Nucleus accumbens (tissue), 56 donors: ENCODE results near the gene KIF5A.
A peak's percentile ranks its signal among the peaks of the same experiment; 100 is the strongest.

Experiments used
- DNase-seq, 56 donors: peaks; one replicate each; lab custom pipeline; 2025; lab: John Stamatoyannopoulos, UW

KIF5A gene

GRCh38 chr12:57518920-57519795, 30.7 kb upstream of the KIF5A start:
- peak in 2 of 56 donors; percentile 16 to 41 for DNase-seq

DNA sequence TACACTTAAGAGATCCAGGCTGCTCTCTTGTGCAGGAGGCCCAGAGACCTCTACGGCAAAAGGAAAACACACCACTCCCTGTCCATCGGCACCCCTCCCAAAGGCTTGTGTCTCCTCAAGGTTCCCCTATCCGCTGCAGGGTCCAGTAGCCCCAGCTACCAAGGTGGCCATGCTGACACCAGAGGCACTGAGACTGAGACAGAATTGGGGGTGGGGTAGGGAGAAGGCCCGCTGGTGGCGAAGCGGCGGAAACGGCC, 30.1 kb upstream of the KIF5A start:
- DNase-seq, result peak in 8 of 56 donors; percentile 26 to 56 (median 39)

DNA sequence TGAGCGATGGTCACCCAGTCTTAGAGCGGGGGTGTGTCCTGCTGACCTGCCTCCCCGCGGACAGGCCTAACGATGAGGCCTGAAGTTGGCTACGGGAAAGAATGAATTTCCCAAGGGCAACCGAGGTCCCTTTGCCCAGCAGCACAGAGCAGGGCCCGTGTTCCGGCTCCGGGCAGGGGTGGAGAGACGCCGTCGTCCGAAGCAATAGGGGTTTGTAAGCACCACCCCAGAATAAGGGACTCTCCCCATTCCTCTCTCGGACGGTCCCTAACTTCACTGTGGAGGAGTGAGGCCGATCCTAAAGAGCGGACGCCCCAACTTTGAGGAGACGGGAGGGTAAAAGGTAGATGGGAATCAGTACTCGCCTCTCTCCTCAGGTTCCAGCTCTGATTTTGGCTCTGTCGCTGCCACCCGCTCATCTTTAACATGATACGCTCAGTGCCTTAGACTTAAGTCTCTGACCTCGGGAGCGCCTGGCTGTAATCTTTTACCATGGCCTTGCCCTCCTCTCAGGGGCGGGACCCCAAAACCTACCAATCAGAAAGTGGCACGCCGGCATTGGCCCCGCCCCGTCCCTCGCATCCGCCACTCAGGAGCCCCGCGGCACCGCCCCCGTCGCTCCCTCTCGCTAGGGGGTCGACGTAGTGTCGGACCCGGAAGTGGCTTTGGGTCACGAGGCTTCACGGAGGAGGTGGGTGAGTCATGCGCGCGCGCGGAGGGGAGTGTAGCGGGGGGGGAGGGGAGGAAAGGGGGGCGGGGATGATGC, 29.6 kb upstream of the KIF5A start, which contains the start of gene DDIT3:
Gene DDIT3, minus strand, starts transcription at position 462 of the 766 bp plus-strand sequence. CDS start 3,108 bp downstream, outside the sequence.
- peak; percentile 83 to 100 (median 99) for DNase-seq

DNA sequence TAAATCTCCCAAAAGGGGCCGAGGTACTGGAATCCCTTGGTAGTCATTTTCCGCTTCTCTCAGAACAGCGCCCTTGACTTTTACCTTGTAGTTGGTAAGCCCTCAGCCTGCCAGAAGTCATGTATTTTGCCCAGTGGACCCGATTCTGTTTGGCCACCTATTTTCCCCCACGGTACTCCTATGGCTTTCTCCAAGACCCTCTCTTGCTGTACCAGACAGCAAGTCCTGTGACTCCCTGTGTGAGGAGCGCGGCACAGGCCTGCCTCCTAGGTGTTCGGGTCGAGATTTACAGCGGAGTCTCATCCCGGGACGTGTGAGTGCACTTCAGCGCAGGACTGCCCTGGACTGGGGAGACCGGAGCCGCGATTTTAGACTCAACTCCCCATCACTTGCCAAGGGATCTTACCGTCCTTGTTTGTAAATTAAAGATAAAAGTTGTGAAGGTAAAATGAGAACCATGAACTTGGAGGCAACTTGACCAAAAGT, 28.3 kb upstream of the KIF5A start:
- peak in 40 of 56 donors; percentile 8 to 72 (median 42) for DNase-seq

- DNase-seq, result peak in 55 of 56 donors; percentile 47 to 97 (median 89)
Measured at GRCh38 chr12:57522011-57522886, 27.6 kb upstream of the KIF5A start, which contains the start of gene MBD6. MBD6 (plus strand) TSS chr12:57522824; CDS start chr12:57524304, 1,480 bp downstream.

DNA sequence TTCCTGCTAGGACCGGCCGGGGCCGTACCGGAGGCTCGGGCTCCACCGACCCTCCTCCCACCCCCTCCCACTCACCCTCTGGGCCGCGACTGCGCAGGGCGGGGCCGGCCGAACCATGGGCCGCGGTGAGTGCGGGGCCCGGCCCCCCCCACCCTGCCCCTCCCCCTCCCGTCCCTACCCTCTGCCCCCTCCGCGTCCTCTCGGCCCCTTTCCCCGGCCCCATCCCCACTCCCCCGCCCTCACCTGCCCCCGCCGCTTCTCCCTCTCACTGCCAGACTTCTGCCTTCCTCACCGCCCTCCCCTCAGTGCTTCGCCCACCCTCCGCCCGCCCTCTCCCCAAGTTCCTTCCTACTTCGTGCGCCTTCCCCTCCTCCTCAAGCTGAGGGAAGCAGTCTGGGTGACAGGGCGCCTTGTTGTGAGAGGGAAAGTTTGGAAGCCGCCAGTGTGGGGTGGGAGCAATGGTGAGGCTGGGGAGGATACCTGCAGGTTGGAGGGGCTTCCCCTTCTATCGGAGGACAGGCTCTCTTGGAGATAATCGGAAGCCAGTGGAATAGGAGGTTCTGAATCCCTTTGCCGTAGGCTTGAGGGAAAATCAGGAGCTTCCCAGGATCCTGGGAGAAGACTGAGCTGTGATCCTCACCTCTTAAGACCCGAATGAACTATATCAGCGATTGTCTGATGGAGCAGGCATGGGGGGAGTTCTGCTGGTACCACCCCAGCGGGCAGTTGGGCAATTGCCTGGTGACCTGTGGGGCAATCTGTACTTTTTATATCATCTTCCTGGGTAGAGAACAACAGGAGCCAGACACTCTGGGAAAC, 26.7 kb upstream of the KIF5A start:
- DNase-seq, result peak in 43 of 56 donors; percentile 21 to 76 (median 55)

DNA sequence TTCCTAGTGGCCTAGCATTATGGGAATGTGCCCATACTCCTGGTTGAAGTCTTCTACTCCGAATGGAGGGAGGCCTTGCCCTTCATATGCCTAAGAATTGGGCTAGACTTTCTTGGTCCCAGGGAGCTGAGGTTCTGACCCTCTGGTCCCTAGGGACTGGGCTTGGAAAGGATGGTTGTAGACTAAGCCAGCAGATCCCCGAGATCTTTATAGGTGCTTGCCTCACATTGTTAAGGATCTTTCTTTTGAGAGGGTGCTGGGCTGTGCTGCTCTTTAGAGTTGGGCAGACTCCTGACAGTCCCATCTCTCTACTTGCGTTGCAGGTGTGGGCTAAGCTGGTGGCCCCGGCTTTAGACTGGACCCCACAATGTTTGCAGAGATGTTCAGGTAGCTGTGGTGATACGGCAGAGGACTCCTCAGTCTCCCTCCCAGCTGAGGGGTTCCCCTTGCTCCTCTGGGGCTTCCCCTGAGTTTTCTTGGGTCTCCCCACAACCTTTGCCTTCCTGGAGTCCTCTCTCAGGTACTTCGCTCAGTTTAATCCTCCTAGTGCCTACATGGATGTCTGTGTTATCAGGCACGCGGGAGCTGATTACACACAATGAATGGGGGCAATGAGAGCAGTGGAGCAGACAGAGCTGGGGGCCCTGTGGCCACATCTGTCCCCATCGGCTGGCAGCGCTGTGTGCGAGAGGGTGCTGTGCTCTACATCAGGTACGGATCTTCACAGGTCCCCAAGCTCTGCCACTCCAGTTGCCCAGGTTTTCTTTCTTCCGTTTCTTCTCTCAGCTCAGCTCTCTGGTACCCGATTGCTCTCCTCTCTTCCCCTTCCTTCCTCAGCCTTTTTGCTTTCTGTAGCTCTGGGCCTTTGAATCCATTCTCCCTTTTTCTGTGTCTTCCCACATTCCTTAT, 25.9 kb upstream of the KIF5A start:
- peak in 2 of 56 donors; percentile 4 for DNase-seq

DNA sequence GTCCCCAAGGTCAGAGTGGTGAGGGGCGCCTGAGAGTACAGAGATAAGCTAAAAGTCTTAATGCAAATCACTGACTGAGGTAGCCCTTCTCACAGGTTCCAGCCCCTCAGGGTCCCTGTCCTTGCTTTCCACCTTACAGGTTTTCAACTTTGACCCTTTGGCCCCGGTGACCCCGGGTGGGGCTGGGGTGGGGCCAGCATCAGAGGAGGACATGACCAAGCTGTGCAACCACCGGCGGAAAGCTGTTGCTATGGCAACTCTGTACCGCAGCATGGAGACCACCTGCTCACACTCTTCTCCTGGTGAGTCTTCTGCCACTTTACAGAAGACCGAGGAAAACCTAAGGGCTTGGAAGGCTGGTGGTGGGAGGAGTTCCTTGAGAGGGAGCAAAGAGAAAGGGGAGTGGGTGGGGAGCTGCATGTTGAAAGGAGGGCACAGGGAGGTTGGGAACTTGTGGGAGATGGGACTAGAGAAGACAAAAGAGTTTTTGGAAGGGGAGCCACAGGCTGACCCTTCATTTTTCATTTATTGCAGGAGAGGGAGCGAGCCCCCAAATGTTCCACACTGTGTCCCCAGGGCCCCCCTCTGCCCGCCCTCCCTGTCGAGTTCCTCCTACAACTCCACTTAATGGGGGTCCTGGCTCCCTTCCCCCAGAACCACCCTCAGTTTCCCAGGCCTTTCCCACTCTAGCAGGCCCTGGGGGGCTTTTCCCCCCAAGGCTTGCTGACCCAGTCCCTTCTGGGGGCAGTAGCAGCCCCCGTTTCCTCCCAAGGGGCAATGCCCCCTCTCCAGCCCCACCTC, 24.8 kb upstream of the KIF5A start:
- peak in 2 of 56 donors; percentile 7 to 25 for DNase-seq

- DNase-seq, result no peak
Measured at GRCh38 chr12:57525615-57526383, 24.0 kb upstream of the KIF5A start.

DNA sequence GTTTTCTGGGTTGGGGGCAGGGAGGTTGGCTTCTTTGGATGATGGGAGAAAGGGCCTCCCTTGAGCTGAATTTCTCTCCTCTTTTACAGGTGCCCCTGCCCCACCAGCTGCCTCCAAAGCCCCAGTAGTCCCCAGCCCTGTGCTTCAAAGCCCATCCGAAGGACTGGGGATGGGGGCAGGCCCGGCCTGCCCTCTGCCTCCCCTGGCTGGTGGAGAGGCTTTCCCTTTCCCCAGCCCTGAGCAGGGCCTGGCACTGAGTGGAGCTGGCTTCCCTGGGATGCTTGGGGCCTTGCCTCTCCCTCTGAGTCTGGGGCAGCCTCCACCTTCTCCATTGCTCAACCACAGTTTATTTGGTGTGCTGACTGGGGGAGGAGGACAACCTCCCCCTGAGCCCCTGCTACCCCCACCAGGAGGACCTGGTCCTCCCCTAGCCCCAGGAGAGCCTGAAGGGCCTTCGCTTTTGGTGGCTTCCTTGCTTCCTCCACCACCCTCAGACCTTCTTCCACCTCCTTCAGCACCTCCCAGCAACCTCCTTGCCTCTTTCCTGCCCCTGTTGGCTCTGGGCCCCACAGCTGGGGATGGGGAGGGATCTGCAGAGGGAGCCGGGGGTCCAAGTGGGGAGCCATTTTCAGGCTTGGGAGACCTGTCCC, 23.2 kb upstream of the KIF5A start:
- DNase-seq, result no peak

GRCh38 chr12:57527184-57527583, 22.7 kb upstream of the KIF5A start:
- DNase-seq, result no peak

DNA sequence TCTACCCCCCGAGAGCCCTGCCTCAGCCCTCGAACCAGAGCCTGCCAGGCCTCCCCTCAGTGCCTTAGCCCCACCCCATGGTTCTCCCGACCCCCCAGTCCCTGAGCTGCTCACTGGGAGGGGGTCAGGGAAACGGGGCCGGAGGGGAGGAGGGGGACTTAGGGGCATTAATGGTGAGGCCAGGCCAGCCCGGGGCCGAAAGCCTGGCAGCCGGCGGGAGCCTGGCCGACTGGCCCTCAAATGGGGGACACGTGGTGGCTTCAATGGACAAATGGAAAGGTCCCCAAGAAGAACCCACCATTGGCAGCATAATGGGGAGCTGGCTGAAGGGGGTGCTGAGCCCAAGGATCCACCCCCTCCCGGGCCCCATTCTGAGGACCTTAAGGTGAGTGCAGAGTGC, 21.7 kb upstream of the KIF5A start:
- no peak for DNase-seq

DNA sequence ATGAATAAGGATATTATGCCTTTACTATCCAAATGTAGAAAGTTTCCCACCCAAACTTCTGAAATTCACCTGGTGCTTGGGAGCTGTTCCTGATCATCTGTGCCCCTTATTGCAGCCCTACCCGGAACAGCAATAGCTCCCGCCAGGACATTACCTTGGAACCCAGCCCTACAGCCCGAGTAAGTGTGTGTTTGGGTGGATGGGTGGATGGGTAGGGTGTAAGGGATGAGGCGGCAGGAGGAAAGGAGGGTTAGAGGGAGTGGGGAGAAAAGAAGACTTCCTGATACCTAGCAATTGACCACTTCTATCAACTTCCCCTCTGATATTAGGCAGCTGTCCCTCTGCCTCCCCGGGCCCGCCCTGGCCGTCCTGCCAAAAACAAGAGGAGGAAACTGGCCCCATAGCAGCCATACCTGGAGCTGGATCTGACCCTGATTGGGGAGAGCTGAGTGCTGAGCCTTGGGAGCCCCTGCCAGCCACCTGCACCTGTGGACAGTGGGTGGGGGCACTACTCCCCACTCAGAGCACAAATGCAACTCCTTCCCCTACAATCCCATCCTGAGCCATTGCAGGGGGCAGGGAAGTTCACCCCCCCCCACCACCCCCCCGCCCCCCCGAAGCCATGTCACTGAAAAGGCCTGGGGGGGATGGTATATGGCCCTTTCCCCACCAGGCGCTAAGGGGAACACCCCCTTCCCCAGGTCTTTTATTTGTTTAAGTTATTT, 20.9 kb upstream of the KIF5A start:
- no peak for DNase-seq

- no peak for DNase-seq
Measured at GRCh38 chr12:57529831-57530230, 20.0 kb upstream of the KIF5A start.

DNA sequence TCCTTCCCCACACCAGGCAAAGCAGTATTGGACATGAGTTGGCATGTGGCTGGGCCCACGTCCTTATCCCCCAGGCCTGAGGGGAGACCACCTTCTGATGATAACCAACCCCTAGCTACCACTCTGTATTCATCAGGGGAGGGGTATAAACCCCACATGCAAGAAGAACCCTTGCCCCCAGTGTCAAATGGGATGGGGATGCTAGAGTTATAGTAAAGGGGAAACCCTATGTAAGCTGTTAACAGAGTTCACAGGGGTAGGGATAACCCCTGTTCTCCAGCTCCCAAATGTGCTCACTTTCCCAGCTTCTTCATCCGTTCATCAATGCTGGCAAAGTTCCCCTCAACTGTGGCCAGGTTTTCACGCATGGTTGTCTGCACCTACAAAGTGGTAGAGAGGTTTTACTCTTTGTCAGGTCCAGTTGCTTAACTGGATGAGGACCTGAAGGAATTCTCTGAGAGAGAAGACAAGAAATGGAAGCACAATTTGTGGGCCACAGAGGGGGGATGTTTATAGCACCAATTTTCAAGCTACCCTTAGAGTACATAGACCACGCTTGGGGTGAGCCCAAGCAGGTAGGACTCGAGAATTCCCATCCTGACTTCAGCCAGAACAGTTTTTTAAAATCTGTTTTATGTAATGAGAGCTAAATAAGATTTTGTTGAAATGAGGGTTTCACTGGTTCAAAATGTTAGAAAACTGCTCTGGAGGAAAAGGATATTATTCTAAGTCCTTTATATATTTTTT, 19.3 kb upstream of the KIF5A start:
- DNase-seq, result no peak
